Hematopoietic multipotent progenitor cell treated with erythropoietin and hydrocortisone succinate and interleukin-3 and kit ligand, for 4 days (in vitro differentiated cells): ENCODE measurements around the gene CHST2.
A peak's percentile ranks its signal among the peaks of the same experiment; 100 is the strongest.

Experiments used
- DNase-seq: peaks from one replicate; pipeline ENCODE4 v3.0.0-alpha.2; 2015

The CHST2 gene

GRCh38 chr3:143170074-143170473 is 50.5 kb downstream of the CHST2 start:
- peak; percentile 43 for DNase-seq

- peak; percentile 44 for DNase-seq
Measured at GRCh38 chr3:143170676-143171075, 51.1 kb downstream of the CHST2 start.

DNA sequence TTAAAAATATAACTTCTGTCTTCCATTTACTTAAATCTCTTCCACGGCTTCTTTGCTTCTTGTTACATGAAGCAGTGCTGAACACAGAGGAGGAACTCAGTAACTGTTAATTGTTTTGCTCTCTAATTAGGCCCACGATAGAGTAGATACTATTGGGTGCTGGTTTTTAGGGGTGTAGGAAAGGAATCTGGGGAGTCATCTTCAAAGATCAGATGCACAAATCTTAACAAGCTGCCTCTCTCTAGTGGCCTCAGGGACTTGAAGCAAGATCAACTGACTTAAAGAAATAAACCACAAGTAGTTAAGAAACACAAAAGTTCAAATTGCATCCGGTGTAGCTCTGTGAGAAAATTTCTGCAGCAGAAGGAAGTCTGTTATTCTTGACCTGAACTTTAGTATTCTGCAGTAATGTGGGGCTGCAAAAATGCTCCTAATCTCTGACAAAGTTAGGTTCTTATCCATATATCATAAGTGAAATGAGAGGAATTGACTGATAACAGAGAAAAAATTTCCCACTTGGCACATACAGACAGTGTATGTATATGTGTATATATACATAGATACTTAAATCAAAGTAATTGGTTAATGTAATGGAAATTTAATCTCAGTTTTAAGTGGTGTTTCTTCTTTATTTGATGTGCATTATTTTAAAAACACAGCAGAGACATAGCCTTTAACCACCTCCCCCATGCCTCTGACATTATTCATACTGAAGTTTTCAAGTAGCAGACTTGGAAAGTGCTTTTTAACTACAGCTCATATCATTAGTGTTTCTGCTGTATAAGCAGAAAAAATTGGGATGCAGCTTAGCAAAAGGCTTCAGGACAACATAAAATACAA is 51.8 kb downstream of the CHST2 start:
- DNase-seq, result peak; percentile 74

DNA sequence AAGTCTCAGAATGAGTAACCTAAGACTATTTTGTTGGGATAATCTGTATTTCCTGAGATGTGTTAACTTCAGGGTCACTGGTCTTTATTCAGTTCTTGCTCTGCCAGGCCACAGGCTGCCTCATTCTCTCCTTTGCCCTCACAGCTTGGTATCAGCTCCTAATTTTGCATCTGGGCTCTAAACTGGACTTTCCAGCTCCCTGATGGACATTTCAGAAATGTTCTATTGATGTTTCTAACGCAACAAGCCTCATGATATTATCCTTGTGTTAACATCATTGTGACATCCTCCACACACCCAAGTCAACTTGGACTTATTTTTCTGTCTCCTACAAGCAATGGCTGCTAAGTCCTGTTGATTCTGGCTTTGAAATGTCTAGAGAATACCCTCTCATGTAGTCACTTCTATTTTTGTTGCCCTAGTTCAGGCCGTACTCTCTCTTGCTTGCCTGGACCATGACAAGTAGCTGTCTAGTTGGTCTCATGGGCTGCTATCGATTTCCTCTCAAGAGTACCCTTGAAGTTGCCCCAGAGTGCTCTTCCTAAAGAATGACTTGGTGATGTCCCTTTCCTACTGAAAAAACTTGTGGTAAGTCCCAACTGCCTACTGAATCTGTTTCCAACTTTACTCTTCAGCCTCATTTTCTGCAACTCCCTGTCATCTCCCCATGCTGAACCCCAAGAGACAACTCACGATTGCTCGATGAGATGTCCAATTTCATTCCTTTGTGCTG is 52.7 kb downstream of the CHST2 start:
- no peak for DNase-seq

GRCh38 chr3:143172795-143173145 is 53.2 kb downstream of the CHST2 start:
- no peak for DNase-seq

DNA sequence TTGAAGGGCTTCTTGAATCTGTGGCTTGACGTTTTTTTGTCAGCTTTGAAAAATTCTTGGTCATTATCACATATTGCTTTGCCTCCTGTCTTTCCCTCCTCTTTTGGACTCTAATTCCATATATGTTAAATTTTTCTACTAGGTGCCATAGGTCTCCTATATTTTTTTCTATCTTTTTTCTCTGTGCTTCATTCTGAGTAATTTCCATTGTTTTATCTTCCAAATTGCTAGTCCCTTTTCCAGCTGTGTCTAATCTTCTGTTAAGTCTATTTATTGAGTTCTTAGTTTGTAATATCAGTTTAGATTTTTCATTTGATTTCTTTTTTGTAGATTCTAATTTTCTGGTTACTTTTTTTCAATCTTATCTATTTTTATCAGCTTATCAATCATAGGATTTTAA is 53.7 kb downstream of the CHST2 start:
- DNase-seq, result no peak
